Esophagus muscularis mucosa (tissue), 3 donors: ENCODE measurements around the gene ARHGAP6.

Source experiments
- CTCF ChIP-seq, 3 experiments: fragments of 200-600 bp in 2 of 3; fragments of 450-650 bp in 1 of 3; sonication (generic) in 2 of 3; IDR thresholded peaks; one replicate each; pipeline ENCODE4 v1.5.1; 2017 to 2019; ENCODE audit warnings: antibody characterized with exemption in 3 of 3, mild to moderate bottlenecking in 2 of 3, moderate library complexity in 1 of 3
- POLR2AphosphoS5 ChIP-seq, 2 donors: sonication (generic); formaldehyde crosslinking; IDR thresholded peaks; one replicate each; pipeline ENCODE4 v1.6.1; 2017; ENCODE audit warnings: antibody characterized with exemption in 2 of 2

DNA sequence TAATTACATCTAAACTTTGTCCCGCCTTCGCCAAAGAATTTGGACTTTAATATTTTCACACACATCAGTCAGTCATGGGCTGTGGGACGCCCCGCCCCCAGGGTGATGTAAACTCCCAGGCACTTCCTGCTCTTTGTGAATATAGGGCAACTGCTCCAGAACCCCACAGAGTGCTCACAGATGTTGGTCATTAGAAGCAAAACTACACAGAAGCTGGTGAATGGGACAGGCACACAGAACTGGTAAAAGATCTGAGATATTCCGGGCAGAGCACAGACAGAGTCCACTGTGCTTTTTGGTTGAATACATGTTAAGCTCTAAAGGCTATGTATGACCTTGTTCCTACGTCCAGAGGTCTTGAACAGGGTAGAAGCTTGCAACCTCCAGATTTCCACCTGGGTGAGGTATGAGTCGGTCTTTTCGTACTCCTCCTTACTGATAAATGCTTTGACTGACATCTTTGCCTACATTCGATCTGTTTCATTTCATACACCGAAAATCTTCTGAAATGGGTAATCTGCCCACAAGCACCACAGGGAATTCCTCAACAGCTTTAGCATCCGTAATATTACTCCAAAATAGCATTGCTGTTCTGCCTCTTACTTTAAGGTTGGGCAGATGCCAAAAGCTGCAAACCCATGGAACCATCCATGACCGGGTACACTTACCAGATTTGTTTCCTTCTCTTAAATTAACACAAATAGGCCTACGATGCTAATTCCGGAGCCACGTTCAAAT lies 227.9 kb downstream of the ARHGAP6 start:
- TF ChIP-seq POLR2AphosphoS5 (IDR thresholded peaks at IDR 0.05), result peak in 1 of 2 donors; percentile 27
- no peak for TF ChIP-seq CTCF (IDR thresholded peaks at IDR 0.05)
